Adipose tissue (tissue), 3 donors: ENCODE results near the gene GEMIN2. TPM values are rescaled to one million over a fixed set of nuclear protein-coding genes. Genes with fewer than 3 reads are reported as not detected.
"Not testable (repeated sequence)": the region's sequence is repeated elsewhere in the genome, so short reads cannot be mapped to it uniquely, and the experiment has no call there.

Experiments used
- H3K27ac ChIP-seq: one replicate; pipeline ENCODE4 v1.5.1; 2013; ENCODE audit warnings: low read depth, low read length
- WGBS, 3 donors: extraction: QIAGEN DNeasy Blood & Tissue Kit; methylation state at CpG; one replicate each; pipeline ENCODE4 v1.1.7; 2013; 5-methylcytosine and 5-hydroxymethylcytosine counted together
- polyA plus RNA-seq, 3 donors: library from polyadenylated mRNA; stranded (reverse); fragments of 200-250 nt; gene quantifications; one replicate each; pipeline ENCODE4 v1.2.3, GENCODE V29; 2013
- donor health status: healthy with polysubstance abuse.
- donor health status: Bipolar disorder and iron deficiency.
- donor health status: healthy.

The GEMIN2 gene, protein sequence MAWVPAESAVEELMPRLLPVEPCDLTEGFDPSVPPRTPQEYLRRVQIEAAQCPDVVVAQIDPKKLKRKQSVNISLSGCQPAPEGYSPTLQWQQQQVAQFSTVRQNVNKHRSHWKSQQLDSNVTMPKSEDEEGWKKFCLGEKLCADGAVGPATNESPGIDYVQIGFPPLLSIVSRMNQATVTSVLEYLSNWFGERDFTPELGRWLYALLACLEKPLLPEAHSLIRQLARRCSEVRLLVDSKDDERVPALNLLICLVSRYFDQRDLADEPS
- polyA plus RNA-seq = 10 to 100 TPM in 1 of 3 donors, 1 to 10 TPM in 2; 5.5 to 11.0 (median 8.3) TPM

DNA sequence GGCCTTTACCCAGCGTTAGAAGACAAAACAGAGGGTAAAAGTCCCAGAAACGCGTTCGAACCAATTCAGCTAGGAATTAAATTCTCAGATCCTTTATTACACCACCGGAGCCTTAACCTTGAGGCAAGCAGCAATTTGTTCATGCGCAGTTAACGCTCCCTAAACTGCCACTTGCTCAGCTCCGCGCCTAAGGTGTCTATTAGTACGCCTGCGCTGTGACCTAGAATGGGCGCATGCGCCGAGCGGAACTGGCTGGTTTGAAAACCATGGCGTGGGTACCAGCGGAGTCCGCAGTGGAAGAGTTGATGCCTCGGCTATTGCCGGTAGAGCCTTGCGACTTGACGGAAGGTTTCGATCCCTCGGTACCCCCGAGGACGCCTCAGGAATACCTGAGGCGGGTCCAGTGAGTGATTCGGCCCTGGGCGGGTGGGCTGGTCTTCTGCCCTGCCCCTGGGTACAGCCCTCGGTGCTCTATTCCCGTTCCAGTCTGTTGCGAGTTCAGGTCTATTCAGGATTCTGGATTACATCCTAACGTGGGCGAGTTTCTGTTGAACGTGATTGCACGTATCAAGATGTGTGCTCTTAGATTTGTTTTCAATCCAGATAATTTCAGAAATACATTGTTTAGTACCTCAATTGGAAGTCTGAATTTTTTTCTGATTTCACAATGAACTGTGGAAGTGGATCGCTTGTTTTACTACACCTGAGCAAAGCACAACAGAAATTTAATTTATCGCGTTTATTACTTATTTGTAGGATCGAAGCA lies at the start of gene GEMIN2:
GEMIN2 (plus strand) TSS at position 251 of the 766 bp plus-strand sequence; CDS start at position 267, 16 bp downstream.
- WGBS, 3 donors = 0 to 1% (median 1%) methylated on average over 40 of the region's 40 CpGs
- no peak within 1 kb of the TSS for H3K27ac ChIP-seq

DNA sequence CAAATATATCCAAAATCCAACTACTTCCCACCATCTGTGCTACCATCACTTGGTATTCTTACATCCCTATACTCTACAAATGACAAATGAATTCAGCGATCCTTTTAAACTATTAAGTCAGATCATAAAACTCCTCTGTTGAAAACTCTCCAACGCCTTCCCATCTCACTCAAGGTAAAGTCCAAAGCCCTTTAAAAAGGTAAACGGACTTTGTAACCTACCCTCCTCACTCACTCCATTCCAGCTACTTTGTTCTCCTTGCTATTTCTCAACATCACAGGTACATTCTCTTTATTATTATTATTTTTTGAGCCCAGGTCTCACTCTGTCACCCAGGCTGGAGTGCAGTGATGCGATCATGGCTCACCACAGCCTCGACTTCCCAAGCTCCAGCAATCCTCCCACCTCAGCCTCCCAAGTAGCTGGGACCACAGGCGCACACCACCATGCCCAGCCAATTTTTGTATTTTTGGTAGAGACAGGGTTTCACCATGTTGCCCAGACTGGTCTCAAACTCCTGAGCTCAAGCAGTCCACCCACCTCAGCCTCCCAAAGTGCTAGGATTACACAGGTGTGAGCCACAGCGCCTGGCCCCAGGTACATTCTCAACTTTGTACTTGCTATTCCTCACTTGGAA lies 44.8 kb upstream of the GEMIN2 start:
- H3K27ac ChIP-seq = not testable (repeated sequence)
- WGBS, 3 donors = 96 to 98% (median 98%) methylated on average over 7 of the region's 7 CpGs

DNA sequence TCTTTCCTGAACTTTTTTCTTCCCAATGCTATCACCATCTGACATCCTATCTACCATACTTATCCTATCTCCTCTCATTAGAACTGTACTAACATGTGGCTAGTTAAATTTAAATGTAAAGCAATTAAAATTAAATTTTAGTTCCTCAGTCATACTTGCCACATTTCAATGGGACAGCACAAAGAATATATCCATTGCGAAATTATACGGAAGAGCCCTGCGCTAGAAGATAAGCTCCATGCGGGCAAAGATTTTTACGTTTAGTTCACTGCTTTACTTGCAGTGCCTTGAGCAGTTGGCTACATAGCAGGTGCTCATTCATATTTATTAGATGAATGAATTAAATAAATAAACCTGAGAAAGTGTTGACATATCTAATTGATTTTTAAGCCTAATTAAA lies 44.2 kb upstream of the GEMIN2 start:
- 96 to 99% (median 98%) methylated on average over 5 of the region's 5 CpGs for WGBS, 3 donors
- no peak overlapping the region for H3K27ac ChIP-seq

DNA sequence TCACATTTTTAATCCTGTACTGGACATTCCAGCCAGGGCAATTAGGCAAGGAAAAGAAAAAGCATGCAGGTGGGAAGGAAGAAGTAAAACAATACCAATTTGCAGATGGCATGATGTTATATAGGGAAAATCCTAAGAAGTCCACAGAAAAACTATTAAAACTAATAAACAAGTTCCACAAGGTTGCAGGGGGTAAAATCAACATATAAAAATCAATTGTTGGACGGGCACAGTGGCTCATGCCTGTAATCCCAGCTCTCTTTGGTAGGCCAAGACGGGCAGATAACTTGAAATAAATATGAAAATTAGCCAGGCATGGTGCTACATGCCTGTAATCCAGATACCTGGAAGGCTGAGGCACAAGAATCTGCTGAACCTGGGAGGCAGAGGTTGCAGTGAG lies 43.0 kb upstream of the GEMIN2 start:
- WGBS, 3 donors = 28 to 94% (median 92%) methylated on average over 2 of the region's 2 CpGs
- H3K27ac ChIP-seq = no peak overlapping the region

DNA sequence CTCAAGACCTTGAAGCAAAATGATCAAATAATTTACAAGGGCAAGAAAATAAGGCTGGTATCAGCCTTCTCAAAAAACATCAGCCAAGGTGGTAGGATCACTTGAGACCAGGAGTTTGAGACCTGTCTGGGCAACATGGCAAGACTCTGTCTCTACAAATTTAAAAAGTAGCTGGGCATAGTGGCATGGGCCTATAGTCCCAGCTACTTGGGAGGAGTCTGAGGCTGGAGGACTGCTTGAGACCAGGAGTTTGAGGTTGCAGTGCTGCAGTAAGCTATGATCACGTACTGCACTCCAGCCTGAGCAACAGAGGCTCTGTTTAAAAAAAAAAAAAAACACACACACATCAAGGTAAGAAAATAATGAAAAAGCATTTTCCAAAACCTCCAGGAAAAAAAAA lies 33.2 kb upstream of the GEMIN2 start:
- WGBS, 3 donors = 97 to 100% (median 100%) methylated on average over 1 of the region's 1 CpG
- no peak overlapping the region for H3K27ac ChIP-seq

DNA sequence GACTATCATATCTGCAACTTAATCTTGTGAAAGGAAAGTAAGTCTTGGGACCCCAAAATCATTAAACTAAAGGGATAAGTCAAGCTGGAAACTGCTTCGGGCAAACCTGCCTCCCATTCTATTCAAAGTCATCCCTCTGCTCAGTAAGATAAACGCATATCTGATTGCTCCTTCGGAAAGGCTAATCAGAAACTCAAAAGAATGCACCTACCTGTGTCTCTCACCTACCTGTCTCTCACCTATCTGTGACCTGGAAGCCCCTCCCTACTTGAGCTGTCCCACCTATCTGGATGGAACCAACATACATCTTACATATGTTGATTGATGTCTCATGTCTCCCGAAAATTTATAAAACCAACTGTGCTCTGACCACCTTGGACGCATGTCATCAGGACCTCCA lies 31.0 kb upstream of the GEMIN2 start:
- WGBS, 3 donors = 63 to 75% (median 72%) methylated on average over 5 of the region's 5 CpGs

DNA sequence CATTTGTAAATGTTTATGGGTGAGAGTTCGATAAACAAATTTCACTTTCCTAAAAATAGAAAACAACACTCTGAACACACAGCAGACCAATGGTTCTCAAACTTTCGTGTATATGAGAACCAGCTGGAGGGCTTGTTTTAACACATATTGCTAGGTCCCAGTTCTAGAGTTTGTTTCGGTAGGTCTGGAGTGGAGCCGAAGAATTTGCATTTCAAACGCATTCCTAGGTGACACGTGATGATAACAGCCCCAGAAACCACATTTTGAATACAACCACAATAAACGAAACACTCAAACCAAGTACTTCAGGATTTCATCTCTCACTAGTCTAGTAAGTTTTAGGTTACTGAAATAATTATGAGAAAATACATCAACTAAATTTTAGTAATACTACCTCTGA lies 28.2 kb upstream of the GEMIN2 start:
- WGBS, 3 donors = 88 to 91% (median 90%) methylated on average over 7 of the region's 7 CpGs
- H3K27ac ChIP-seq = no peak overlapping the region

More for the DNA sequence above, 31.0 kb upstream of the GEMIN2 start:
- no peak overlapping the region for H3K27ac ChIP-seq

DNA sequence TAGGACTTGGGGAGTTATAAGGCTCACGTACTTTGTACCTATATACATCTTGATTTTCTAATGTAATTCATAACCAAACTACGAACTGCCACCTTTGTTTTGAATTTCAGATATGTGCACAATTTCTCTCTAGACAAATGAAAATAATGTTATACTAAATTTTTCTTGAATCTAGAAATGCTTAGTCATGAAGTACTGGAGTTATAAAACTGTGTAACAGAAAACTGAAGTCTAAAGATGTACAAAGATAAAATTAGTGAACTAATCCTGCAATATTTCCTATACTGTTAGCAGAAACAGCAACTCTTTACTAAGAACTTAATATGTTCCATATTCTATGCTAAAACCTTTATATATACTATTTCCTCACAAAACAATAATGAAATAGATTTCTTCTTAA lies 26.6 kb upstream of the GEMIN2 start:
- H3K27ac ChIP-seq = no peak overlapping the region
- WGBS, 3 donors = 94 to 97% (median 96%) methylated on average over 2 of the region's 2 CpGs

DNA sequence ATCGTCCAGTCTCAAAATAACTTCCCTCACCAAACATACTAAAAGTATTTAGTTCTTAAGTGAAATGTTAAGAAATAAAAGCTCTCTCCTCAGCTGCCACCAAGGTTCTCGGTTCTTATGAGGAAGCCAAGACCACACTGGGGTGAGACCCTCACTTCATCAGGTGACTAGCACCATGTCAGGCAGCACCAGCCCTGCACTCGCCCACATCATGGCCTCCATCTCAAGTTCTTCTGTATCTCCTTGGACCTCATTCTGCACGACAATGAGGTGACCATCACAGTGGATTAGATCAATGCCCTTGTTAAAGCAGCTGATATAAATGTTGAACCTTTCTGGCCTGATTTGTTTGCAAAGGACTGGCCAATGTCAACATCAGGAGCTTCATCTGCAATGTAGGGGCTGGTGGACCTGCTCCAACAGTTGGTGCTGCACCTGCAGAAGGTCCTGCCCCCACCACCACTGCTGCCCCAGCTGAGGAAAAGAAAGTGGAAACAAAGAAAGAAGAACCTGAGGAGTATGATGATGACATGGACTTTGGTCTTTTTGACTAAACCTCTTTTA lies 23.5 kb upstream of the GEMIN2 start:
- no peak overlapping the region for H3K27ac ChIP-seq
- WGBS, 3 donors = 89 to 95% (median 91%) methylated on average over 4 of the region's 4 CpGs

DNA sequence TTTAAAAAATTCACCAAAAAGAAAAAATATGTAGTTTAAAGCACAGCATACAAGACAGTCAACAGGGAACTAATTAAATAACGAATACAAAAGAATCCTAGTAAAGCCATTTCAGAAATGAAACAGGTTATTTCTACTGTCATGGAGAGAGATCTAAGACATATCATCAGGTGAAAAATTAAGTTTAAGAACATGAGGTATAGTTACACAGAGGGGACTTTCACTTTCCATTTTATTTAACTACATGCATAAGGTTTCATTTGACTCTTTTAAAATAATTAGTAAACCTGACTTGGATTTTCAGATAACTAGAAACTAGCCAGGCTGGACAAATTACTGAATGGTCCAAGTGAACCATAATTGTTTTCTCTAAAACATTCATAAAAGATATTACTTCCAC lies 22.4 kb upstream of the GEMIN2 start:
- WGBS, 3 donors = 86 to 90% (median 88%) methylated on average over 1 of the region's 1 CpG
- H3K27ac ChIP-seq = no peak overlapping the region

DNA sequence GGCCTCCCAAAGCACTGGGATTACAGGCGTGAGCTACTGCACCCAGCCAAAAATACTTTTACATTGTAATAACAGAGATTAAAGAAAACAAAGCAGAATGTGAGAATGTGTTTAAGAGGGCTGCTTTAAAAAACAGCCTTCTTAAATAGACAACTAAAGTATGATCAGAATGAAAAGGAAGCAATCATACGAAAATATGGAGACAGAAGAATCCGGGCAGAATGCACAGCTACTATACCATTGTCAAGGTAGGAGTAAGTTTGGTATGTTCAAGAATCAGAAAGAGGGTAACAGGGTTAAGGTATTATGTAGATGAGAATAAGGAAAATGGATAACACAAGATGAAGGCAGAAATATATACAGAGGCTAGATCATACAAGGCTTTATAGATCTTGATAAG lies 19.6 kb upstream of the GEMIN2 start:
- H3K27ac ChIP-seq = no peak overlapping the region
- WGBS, 3 donors = 90 to 92% (median 91%) methylated on average over 3 of the region's 3 CpGs

DNA sequence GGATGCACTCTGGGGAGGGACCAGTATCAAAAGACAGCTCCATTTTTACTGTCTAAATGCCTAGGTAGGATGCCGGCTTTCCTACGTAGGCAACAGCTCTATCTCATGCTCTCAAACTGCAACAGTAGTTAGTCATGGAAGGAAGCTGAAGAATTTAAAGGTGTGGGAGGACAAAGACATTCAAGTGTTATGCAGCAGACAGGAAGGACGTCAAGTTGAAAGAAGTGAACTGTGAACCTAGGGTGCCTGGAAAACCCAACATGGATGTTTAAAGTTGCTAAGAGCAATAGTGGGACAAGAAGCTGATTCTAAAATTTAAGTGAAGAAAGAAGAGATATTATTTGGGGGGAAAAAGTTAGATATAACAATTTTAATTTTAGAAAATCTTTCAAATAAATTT lies 17.0 kb upstream of the GEMIN2 start:
- WGBS, 3 donors = 45 to 58% (median 57%) methylated on average over 3 of the region's 3 CpGs
- H3K27ac ChIP-seq = no peak overlapping the region

DNA sequence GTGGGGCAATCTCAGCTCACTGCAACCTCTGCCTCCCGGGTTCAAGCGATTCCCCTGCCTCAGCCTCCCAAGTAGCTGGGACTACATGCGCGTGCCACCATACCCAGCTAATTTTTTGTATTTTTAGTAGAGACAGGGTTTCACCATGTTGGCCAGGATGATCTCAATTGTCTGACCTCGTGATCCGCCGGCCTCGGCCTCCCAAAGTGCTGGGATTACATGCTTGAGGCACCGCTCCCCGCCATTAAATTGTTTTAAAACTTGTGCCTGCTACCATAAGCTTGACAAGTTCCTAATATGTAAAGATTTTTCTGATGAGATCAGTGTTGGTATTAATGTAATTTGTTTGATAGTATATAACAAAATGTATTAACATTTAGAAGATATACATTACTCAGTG lies 14.9 kb upstream of the GEMIN2 start:
- 93 to 95% (median 95%) methylated on average over 10 of the region's 10 CpGs for WGBS, 3 donors
- not testable (repeated sequence) for H3K27ac ChIP-seq

DNA sequence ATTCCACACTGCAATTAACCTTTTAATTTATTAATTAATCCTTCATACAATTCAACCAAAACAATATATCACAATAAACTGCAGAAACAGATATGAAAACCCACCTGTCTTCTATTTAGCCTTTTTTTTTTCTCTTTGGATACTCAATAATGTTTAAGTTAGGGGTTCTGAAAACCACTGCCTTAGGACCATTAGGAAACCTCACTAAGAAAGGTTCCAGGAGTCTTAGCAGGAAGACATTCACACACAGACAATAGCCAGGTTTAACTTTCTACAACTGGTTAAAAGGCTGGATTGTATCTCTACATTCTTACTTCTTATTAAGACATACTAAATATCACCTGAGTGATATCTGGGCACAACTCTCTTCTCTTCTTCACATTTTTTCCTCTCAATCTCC lies 14.4 kb upstream of the GEMIN2 start:
- H3K27ac ChIP-seq = no peak overlapping the region

DNA sequence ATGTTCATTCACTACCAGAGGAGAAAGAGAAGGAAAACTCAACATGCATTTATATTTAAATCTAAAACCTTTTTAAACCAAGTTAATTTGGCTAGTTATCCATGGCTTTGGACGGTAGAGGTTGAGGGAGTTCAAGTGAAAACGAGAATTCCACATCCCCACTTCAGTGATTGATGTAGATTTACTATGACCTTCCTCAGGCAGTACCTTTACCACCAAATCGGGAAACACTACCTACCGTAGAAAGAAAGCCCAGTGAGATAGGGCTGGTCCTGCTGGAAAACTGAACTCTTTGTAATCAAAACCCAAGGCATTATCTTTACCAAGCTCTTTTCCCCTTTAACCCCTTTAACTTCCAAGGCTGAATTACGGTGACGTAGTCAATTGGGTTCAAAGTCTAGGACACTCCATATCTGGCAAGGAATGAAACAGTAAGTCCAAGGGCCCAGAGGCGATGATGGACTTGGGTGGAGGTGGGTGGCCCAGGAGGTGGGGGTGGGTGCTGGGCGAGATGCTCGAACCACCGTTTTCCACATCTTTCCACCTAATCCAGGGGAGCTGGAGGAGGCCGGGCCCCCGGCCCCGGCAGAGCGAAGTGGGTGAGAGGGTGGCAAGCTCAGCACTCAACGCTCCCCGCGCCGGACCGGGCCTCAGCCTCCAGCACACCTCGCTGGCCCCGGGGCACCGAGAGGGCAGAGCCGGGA lies 11.7 kb upstream of the GEMIN2 start:
- 1% methylated on average over 20 to 23 of the region's 23 CpGs for WGBS, 3 donors
- H3K27ac ChIP-seq = peak overlapping the region; percentile 40

DNA sequence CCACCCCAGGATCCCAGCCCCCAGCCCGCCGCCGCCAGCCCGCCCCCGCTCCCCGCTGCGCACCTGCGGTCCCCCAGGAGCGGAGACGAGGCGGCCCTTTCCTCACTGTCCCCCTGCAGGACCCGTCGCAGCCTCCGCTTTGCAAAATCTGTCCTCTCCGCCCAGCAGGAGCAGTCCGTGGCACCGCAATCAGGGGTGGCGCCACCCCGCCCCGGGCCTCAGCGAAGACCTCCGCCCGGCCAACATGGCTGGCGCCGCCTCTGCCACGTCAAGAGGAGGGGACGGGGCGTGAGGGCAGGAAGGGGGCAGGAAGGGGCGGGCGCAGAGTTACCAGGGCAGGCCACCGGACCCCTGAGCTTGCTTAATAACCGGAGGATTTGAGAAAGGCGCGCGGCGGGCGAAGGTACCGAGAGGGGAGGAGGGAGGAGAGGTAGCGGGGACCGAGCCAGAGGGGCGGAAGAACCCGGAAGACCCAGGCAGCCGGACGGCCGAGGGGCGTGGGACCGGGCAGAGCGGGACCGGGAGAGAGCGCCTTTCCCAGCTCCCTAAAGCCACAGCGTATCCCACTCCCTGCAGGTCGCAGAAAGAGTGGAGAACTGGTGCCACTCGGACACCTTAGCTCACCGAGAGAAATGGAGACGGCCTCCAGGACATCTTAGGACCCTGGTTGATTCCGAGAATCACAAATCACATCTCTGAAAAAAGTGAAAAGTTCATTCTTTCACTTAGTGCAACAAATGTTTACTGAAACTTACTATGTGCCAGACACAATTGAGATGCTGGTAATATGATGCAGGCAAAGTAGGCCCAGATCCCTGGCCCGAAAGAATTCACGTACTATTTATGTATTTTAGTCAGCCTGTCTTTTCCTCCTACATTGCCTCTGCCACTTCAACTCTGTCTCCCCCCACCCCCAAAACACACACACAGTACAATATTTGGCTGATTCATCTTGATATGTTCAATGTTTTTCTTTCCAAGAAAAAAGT lies 10.9 kb upstream of the GEMIN2 start, which contains the start of gene SEC23A:
SEC23A (minus strand) TSS at position 267 of the 989 bp plus-strand sequence. CDS start 7,117 bp downstream, outside the sequence.
- H3K27ac ChIP-seq = peak within 1 kb of the TSS; percentile 40
- WGBS, 3 donors = 1% methylated on average over 47 to 58 of the region's 58 CpGs

DNA sequence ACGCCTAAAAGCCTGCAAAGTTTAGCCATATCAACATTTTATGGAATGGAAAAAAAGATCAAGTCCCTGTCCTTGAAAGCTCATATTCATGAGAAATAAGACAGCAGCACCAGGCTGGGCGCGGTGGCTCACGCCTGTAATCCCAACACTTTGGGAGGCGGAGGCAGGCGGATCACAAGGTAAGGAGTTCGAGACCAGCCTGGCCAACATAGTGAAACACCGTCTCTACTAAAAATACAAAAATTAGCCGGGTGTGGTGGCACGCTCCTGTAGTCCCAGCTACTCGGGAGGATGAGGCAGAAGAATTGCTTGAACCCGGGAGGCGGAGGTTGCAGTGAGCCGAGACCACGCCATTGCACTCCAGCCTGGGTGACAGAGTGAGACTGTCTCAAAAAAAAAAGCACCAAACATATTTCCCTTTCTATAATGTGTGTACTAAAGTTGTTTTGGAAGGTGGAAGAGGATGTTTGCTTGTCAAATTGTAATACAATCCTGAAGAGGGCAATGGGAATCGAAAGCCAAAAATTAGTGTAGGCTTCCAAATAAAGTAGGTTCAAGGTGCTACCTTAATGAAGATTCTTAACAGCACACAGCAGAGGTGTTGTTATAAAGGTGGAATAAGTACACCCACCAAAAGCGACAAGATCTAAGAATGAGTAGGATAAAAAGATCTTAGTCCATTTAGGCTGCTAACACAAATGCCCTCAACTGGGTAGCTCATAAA lies 9.9 kb upstream of the GEMIN2 start:
- 64 to 93% (median 86%) methylated on average over 17 of the region's 17 CpGs for WGBS, 3 donors
- H3K27ac ChIP-seq = not testable (repeated sequence)
